KOPT-K1 (cell line): ENCODE data around the gene DNM3.
"Not testable (repeated sequence)": the region's sequence is repeated elsewhere in the genome, so short reads cannot be mapped to it uniquely, and the experiment has no call there.

Experiments used
- H3K27ac ChIP-seq: fragments of 200-600 bp; sonication (generic); 2 replicates; pipeline ENCODE4 v1.5.1; 2016; ENCODE audit warnings: antibody characterized with exemption, mild to moderate bottlenecking, low read depth, low read length; ENCODE audit not compliant: poor library complexity, severe bottlenecking
- H3K36me3 ChIP-seq: fragments of 200-600 bp; sonication (generic); 2 replicates; pipeline ENCODE4 v1.5.1; 2017; ENCODE audit warnings: antibody characterized with exemption, mild to moderate bottlenecking, low read length, moderate library complexity; ENCODE audit not compliant: insufficient read depth
- H3K9me3 ChIP-seq: fragments of 200-600 bp; sonication (generic); 2 replicates; pipeline ENCODE4 v1.5.1; 2017; ENCODE audit warnings: antibody characterized with exemption, low read length, mild to moderate bottlenecking; ENCODE audit not compliant: insufficient read depth, poor library complexity, severe bottlenecking

DNM3 gene

GRCh38 chr1:172352435-172352834, 511.1 kb downstream of the DNM3 start:
- no peaks in the 10 kb centered on the region for H3K36me3 ChIP-seq
- H3K27ac ChIP-seq: no peak overlapping the region
- H3K9me3 ChIP-seq: peaks cover 13% of the 10 kb centered on the region

GRCh38 chr1:172354291-172355274, 513.3 kb downstream of the DNM3 start:
- no peaks in the 10 kb centered on the region for H3K36me3 ChIP-seq
- no peak overlapping the region for H3K27ac ChIP-seq
- no peaks in the 10 kb centered on the region for H3K9me3 ChIP-seq

GRCh38 chr1:172356620-172357019, 515.3 kb downstream of the DNM3 start:
- Histone ChIP-seq H3K27ac (no peak overlapping the region), H3K36me3 (no peaks in the 10 kb centered on the region)

GRCh38 chr1:172357753-172358385, 516.6 kb downstream of the DNM3 start:
- Histone ChIP-seq H3K27ac (no peak overlapping the region), H3K9me3 (no peaks in the 10 kb centered on the region), H3K36me3 (no peaks in the 10 kb centered on the region)

More at GRCh38 chr1:172356620-172357019, 515.3 kb downstream of the DNM3 start:
- H3K9me3 ChIP-seq: no peaks in the 10 kb centered on the region

DNA sequence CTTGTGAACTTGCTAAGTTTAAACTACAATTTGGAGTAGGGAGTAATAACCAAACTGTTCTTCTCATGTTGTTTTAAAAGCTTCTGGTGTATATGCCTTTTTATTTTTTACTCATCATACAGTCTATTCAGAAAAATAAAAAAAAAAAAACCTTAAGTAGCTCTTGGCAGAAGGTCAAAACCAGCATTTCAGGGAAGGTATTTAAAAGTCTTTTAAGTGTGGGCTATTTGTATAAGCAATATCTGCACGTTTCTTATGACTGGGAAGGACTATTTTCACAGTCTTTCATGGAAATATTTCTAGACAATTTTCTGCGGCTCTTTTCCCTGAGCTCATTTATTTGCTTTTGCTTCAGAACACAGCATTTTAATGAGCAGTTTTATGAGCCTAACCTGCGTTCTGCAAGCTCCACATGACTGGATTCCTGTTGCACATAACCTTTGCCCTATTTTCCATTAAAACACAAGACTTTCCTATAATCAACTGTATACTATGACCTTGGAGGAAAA, 518.2 kb downstream of the DNM3 start:
- H3K9me3 ChIP-seq: no peaks in the 10 kb centered on the region
- no peak overlapping the region for H3K27ac ChIP-seq
- no peaks in the 10 kb centered on the region for H3K36me3 ChIP-seq

DNA sequence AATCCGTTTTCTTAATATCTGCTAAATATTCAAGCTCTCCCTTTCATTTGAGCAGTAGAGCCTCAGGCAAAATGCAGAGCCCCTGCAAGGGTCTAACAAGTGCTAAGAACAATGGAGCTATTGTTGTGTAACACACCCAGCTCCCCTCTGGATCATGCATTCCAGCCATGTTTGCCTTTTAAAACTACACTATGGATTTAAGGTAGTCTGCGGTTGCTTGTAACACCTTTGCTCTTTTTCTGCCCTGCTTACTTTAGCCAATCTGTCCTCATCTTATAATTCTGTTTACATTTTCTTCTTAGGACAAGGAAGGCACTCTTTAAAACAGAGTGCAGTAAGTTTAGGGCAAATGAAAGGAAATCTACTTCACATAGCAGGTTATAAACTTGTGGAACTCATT, 519.2 kb downstream of the DNM3 start:
- no peak overlapping the region for H3K27ac ChIP-seq
- no peaks in the 10 kb centered on the region for H3K36me3 ChIP-seq
- H3K9me3 ChIP-seq: no peaks in the 10 kb centered on the region

GRCh38 chr1:172360985-172361384, 519.7 kb downstream of the DNM3 start:
- Histone ChIP-seq H3K36me3 (no peaks in the 10 kb centered on the region), H3K27ac (no peak overlapping the region), H3K9me3 (peaks cover 5% of the 10 kb centered on the region)

- Histone ChIP-seq H3K36me3 (no peaks in the 10 kb centered on the region), H3K27ac (no peak overlapping the region), H3K9me3 (peaks cover 23% of the 10 kb centered on the region)
Measured at GRCh38 chr1:172363852-172364251, 522.6 kb downstream of the DNM3 start.

DNA sequence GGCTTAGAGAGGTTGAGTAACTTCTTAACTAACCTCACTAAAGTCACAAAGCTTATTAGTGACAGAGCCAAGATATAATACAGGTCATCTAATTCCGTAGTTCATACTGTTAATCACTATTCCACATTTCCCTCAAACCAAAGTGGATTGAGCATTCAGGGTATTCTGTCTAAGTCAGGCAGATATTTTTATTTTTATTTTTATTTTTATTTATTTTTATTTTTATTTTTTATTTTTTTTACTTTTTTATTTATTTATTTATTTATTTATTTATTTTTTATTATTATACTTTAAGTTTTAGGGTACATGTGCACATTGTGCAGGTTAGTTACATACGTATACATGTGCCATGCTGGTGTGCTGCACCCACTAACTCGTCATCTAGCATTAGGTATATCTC, 530.3 kb downstream of the DNM3 start:
- not testable (repeated sequence) for H3K27ac ChIP-seq, H3K36me3 ChIP-seq
- peaks cover 12% of the 10 kb centered on the region for H3K9me3 ChIP-seq

DNA sequence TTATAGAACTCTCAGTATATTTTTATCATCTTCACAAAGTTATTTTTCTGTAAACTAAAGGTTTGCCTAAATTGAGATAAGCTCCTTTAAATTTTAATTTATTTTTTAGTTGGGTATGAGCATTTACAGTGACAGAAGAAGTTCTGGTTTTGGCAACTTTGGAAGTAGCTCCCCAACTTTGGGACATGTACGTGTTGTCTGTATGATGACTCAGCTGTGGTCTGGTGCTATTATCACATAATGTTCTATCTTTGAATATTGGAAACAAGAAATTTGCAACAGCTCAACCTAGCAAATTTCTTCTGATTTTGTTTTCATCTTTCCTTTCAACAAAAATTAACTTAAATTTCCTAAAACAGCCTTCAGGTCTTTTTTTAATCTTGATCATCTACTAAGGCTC, 532.6 kb downstream of the DNM3 start:
- no peak overlapping the region for H3K27ac ChIP-seq
- H3K36me3 ChIP-seq: no peaks in the 10 kb centered on the region
- H3K9me3 ChIP-seq: no peaks in the 10 kb centered on the region

- H3K36me3 ChIP-seq: no peaks in the 10 kb centered on the region
- no peak overlapping the region for H3K27ac ChIP-seq
- H3K9me3 ChIP-seq: no peaks in the 10 kb centered on the region
Measured at GRCh38 chr1:172375211-172375631, 533.9 kb downstream of the DNM3 start.

DNA sequence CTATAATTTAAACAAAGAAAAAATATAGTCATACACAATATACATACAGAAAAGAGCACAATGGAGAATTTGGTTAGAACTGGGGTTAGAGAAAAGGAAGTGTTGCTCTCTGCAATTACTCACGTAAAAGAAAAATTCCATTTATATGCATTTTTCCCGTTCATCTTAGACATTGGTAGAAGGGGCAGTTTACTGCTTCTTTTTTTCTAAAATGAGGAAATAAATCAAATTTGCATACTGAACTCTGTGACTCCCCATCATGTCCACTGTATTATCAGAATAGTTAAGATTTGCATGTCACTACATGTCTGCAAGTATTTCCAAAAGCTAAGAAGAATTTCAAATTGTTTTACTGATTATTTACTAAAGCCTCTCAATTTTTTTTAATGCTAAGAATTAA, 535.1 kb downstream of the DNM3 start:
- no peak overlapping the region for H3K27ac ChIP-seq

GRCh38 chr1:172377565-172377964, 536.3 kb downstream of the DNM3 start:
- no peaks in the 10 kb centered on the region for H3K36me3 ChIP-seq
- no peaks in the 10 kb centered on the region for H3K9me3 ChIP-seq
- no peak overlapping the region for H3K27ac ChIP-seq

More for the DNA sequence above, 535.1 kb downstream of the DNM3 start:
- Histone ChIP-seq H3K9me3 (no peaks in the 10 kb centered on the region), H3K36me3 (no peaks in the 10 kb centered on the region)

- H3K27ac ChIP-seq: no peak overlapping the region
- H3K9me3 ChIP-seq: no peaks in the 10 kb centered on the region
- no peaks in the 10 kb centered on the region for H3K36me3 ChIP-seq
Measured at GRCh38 chr1:172378109-172378760, 536.9 kb downstream of the DNM3 start.
